ENCODE results near the gene KCNH4. TPM values are rescaled to one million over a fixed set of nuclear protein-coding genes. Genes with fewer than 3 reads are reported as not detected.

The KCNH4 gene
- total and polyA plus RNA-seq, 8 donors: not detected

- Histone ChIP-seq H3K27ac (peak overlapping the region; percentile 92 to 96 (median 92)), H3K9me3 (no peaks in the 10 kb centered on the region), H3K4me1 (peaks cover 18 to 40% (median 29%) of the 10 kb centered on the region in 4 donors), H3K4me3 (peak overlapping the region in 1 of 4 donors; percentile 65), H3K36me3 (peaks cover 5 to 67% (median 51%) of the 10 kb centered on the region in 4 donors), H3K27me3 (no peaks in the 10 kb centered on the region)
- 86 to 90% (median 88%) methylated on average over 24 to 28 of the region's 28 CpGs for WGBS, 5 donors
- no peak for DNase-seq
- intact Hi-C loops (cut with DNase I; ENCODE audit: low total_unique reads): loop anchor here (5.0 kb wide), 1 partner anchor 91 kb away; the partner anchor contains the start of gene NKIRAS2
- TF ChIP-seq, protein P1, sequence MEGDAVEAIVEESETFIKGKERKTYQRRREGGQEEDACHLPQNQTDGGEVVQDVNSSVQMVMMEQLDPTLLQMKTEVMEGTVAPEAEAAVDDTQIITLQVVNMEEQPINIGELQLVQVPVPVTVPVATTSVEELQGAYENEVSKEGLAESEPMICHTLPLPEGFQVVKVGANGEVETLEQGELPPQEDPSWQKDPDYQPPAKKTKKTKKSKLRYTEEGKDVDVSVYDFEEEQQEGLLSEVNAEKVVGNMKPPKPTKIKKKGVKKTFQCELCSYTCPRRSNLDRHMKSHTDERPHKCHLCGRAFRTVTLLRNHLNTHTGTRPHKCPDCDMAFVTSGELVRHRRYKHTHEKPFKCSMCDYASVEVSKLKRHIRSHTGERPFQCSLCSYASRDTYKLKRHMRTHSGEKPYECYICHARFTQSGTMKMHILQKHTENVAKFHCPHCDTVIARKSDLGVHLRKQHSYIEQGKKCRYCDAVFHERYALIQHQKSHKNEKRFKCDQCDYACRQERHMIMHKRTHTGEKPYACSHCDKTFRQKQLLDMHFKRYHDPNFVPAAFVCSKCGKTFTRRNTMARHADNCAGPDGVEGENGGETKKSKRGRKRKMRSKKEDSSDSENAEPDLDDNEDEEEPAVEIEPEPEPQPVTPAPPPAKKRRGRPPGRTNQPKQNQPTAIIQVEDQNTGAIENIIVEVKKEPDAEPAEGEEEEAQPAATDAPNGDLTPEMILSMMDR (IDR thresholded peaks at IDR 0.05): no peak
- TF ChIP-seq POLR2A (IDR thresholded peaks at IDR 0.05) (no peak), EP300 (IDR thresholded peaks at IDR 0.05) (no peak), POLR2AphosphoS5 (IDR thresholded peaks at IDR 0.05) (no peak)
These were observed 67.5 kb downstream of the KCNH4 start for GRCh38 chr17:42113293-42114069.

GRCh38 chr17:42112552-42113176, 68.3 kb downstream of the KCNH4 start, which contains the start of gene DHX58:
TSS of gene DHX58 (minus strand) at chr17:42112714. CDS start at chr17:42111892, 822 bp downstream.
- intact Hi-C loops (cut with DNase I; ENCODE audit: low total_unique reads): loop anchor here (5.0 kb wide), 1 partner anchor 90 kb away; the partner anchor contains the start of gene NKIRAS2
- Histone ChIP-seq H3K27ac (peak within 1 kb of the TSS; percentile 92 to 96 (median 92)), H3K27me3 (no peaks in the 10 kb centered on the region), H3K9me3 (no peaks in the 10 kb centered on the region), H3K4me1 (peaks cover 18 to 45% (median 35%) of the 10 kb centered on the region in 4 donors), H3K4me3 (peak within 1 kb of the TSS; percentile 53 to 65 (median 60)), H3K36me3 (peaks cover 5 to 61% (median 49%) of the 10 kb centered on the region in 4 donors)
- no peak for TF ChIP-seq EP300 (IDR thresholded peaks at IDR 0.05)
- TF ChIP-seq POLR2AphosphoS5 (IDR thresholded peaks at IDR 0.05): peak; percentile 51 to 90 (median 90)
- TF ChIP-seq POLR2A (IDR thresholded peaks at IDR 0.05): no peak
- TF ChIP-seq, protein P1 (IDR thresholded peaks at IDR 0.05): peak in 1 of 7 experiments; percentile 13
- 1 to 2% (median 1%) methylated on average over 10 of the region's 10 CpGs for WGBS, 5 donors
- peak; percentile 81 to 96 for DNase-seq

- H3K9me3 ChIP-seq: no peaks in the 10 kb centered on the region
- peak overlapping the region; percentile 53 to 65 (median 60) for H3K4me3 ChIP-seq
- intact Hi-C loops (cut with DNase I; ENCODE audit: low total_unique reads): loop anchor here (5.0 kb wide), 1 partner anchor 90 kb away; the partner anchor contains the start of gene NKIRAS2
- peaks cover 18 to 48% (median 38%) of the 10 kb centered on the region in 4 donors for H3K4me1 ChIP-seq
- TF ChIP-seq EP300 (IDR thresholded peaks at IDR 0.05) (no peak), POLR2AphosphoS5 (IDR thresholded peaks at IDR 0.05) (no peak), POLR2A (IDR thresholded peaks at IDR 0.05) (no peak)
- TF ChIP-seq, protein P1 (IDR thresholded peaks at IDR 0.05): no peak
- no peaks in the 10 kb centered on the region for H3K27me3 ChIP-seq
- DNase-seq: peak; percentile 47 to 72
- peaks cover 5 to 55% (median 43%) of the 10 kb centered on the region in 4 donors for H3K36me3 ChIP-seq
- 3 to 15% (median 7%) methylated on average over 6 to 12 of the region's 12 CpGs for WGBS, 5 donors
- H3K27ac ChIP-seq: peak overlapping the region; percentile 92 to 96 (median 92)
These were observed 68.9 kb downstream of the KCNH4 start for GRCh38 chr17:42111871-42112551.
